GM19099 (cell line): ENCODE measurements around the gene SPO11.

ENCODE experiments used
- POLR2A ChIP-seq: IDR thresholded peaks from 3 replicates; pipeline ENCODE4 v1.6.1; 2011; ENCODE audit warnings: low read depth; ENCODE audit not compliant: insufficient read length; ENCODE audit errors: extremely low read depth

Gene SPO11

DNA sequence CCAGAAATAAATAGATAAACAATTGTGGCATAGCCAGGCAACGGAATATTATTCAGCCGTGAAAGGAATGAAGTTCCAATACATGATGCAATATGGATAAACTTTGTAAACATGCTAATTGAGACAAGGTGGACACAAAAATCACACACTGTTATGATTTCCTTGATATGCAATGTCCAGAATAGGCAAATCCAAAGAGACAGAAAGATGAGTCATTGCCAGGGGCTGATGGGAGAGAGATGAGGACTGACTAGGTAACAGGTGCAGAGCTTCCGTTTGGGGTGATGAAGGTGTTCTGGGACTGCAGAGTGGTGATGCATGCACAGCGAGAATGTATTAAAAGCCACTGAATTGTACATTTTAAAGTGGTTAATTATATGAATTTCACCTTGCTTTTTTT is 31.1 kb upstream of the SPO11 start:
- TF ChIP-seq POLR2A, result no peak

DNA sequence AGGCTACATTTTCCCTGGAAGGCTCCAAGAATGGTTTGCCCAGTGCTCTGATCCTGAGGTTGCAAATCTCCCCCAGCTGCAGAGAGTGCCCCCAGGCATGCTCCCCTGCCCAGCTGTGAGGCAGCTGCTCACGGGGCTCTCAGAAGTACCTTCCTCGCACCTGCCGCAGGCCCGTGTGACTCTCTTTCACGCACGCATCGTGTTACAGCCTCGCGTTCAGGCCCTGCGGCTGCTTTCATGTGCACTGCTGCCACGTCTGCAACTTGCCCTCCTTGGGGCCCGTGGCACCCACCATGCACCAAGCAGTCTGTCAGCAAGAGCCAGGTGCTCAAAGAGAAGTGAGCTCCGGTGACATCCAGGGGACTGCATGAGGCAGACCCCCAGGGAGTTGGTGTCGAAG is 28.6 kb upstream of the SPO11 start:
- TF ChIP-seq POLR2A, result no peak

DNA sequence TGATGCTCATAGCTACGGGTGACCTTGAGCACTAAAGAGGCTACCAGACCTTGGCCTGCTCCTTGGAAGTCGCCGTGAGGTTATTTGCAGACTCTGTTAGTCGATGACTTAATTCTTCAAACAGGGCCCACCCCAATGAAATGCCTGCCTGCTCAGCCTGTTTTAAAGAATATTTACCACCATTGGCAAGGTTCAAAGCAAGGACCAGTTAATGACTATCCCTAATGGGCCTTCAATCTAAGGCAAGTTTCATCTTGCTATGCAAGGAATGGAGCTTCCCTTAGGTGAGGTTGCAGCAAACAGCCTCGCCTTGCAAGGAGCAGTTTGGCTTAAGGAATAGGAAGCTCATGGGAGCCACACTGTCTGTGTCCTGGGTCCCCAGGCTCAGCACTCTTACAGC is 22.9 kb upstream of the SPO11 start:
- no peak for TF ChIP-seq POLR2A

DNA sequence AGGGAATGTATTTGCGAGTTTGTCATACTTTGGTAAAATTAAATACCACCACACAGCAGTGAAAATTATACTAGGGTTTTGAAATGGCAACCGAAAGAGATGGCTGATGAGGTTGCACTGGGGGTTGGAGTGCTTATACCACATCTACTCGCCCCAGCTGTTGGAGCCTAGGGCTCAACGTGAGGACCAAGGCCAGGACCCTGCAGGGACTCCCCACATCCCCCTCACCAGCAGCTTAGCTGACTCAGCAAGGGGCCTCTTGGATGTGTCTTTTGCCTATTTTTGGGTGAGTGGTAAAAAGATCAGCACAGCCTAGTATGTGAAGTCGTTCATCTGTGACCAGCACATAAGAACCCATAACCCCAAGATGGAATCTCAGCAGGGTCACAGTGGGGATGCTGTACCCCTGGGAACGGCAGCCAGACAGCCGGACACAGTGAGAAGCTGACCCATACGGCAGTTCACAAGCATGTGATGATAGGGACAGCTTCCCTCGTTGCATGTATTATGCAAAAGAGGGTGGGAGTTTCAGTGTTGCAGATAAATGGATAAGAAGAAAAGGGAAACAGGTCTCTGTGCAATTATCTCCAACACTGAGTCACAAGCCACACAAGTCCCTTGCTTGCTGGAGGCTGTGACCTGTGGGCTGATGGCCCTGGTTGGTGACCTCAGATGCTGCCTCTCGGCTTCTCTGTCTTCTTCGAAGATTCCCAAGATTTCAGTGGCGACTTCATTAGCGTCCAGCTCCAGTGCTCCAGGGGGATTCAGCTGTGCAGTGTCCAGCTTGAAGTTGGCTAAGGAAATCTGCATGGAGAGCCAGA is 20.9 kb upstream of the SPO11 start:
- TF ChIP-seq POLR2A, result no peak

DNA sequence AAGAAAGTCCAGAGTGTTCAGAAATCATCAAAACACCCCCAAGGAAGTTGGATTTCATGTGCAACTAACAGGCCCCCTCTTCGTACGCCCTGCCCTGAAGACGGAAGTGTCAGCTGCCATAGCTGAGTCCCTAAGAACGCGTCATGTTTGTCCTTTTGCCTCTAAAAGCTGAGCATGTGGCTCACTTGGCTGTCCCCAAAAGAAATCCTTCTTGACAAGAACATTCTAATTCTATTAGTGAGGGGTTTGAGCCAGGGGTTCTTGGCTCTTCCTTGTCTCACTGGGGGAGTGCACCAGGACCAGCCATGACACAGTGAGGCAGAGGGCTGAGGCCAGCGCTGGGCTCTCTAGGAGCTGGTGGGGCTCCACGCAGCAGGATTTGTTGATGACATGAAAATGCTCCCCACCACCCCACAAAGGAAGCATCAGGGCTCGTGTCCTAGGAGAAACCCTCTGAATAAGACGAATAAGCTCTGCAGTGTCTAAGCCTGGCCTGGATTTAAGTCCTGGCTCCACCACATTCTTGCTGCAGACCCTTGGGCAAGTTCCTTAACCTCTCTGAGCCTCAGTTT is 20.0 kb upstream of the SPO11 start:
- TF ChIP-seq POLR2A, result no peak

DNA sequence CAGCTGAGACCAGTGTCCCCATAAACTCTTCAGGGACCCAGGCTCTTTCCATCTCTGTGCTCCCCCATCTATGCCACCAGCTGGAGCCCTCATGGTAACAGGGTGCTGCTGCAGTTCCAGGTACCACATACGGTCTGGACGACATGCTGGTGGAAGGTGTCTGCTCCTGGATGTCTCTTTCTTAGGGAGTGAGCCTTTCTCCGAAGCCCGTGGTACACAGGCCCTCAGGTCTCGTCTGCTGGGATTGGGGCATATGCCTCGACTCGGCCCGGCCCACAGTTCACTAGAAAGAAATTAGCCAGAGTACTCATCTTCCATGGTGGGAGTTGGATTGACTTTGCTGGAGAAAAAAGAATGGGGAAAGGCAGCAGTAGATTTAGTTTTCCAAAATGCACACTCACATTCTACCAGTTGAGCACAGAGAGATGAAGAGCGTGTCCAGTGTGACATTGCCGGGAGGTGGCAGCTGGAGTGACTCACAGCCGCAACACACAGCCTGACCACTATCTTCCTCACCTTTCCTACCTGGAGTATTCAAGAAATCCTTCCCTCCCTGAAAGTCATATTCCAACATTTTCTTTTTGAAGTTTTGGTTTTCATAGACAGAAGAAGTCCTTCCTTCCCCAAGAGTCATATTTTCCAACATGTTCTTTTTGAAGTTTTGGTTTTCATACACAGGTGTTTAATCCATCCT is 18.6 kb upstream of the SPO11 start:
- no peak for TF ChIP-seq POLR2A

DNA sequence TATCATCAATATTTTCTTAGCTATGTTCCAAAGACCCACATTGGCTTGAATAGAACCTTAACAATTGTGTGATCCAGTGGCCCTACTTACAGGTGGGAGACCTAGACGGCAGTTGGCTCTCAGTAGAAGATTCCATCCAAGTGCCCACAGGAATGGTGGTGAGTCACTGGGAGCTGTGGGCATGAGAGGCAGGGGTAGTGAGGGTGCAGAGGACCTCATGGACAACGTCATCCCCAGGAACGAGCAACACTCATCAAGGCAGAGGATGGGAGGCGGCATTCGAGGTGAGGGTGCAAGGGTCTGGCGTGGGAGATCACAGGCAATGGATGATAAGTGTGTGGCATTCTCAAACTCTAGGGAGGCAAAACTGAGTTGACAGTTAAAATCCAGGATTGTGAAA is 17.5 kb upstream of the SPO11 start:
- TF ChIP-seq POLR2A, result no peak

DNA sequence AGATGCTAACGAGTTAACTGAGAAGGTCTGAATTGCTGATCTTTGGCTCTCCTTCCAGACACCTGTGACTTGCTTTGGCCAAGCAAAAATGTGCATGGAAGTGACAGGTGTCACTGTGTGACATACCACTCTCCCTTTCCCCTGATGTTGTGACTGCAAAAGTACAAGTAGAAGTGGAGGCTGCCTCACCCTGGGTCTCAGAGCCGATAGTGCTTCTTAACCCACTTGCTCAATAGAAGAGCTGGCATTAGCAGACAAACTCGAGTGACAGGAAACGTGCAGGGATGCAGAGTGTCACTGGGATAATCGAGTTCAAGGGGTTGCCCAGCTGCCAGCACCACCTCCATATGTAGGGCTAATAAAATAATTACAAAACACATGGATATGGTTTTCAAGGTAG is 16.4 kb upstream of the SPO11 start:
- TF ChIP-seq POLR2A, result no peak

DNA sequence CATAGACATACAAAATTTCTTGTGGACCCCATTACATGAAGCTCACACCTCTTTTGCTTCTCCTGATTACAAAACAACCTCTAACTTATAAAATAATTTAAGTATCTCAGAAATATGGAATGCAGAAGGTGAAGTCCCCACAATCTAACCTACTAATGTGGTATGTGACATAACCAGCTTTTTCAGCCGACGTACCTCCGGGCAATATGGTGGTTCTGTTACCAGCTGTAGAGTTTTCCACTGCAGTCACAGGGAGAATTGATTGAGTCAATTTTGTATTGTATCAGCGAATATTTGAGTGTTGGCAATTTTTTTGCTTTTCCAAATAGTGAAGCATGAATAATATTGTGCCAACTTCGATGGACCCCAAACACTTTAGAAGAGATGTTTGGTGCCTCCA is 15.7 kb upstream of the SPO11 start:
- TF ChIP-seq POLR2A, result no peak

DNA sequence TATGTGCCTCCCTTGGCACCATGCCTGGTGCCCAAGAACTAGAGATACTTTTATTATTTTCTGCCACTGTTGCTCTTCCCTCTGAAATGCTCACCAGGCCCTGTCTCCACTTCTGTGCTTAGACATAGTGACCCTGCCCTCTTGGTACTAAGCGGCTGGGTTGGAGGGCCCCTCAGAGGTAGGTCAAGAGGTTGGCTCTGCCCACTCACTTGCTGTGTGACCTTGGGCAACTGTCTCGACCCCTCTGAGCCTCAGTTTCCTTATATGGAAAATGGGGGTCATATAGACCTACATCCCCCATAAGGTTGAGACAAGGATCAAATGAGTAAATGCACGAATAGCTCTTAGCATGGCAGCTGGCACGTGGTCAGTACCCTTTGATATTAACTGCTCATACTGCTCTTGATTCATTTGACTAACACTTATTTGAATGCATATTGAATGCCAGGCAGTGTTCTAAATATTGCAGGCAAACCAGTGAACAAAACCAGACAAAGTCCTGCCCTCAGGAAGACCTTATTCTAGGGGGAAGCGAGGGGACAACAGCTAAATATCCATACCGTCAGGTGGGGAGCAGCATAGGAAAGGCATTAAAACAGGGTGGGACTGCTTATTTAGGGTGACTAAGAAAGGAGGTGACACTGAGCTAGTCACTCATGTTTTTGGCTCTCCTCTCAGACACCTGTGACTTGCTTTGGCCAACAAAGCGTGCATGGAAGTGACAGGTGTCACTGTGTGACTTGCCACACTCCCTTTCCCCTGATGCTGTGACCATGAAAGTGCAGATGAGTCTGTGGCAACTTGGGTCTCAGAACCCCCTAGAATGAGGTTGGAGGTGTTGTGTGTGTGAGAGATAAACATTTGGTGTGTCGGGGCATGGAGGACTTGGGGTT is 14.3 kb upstream of the SPO11 start:
- TF ChIP-seq POLR2A, result no peak

DNA sequence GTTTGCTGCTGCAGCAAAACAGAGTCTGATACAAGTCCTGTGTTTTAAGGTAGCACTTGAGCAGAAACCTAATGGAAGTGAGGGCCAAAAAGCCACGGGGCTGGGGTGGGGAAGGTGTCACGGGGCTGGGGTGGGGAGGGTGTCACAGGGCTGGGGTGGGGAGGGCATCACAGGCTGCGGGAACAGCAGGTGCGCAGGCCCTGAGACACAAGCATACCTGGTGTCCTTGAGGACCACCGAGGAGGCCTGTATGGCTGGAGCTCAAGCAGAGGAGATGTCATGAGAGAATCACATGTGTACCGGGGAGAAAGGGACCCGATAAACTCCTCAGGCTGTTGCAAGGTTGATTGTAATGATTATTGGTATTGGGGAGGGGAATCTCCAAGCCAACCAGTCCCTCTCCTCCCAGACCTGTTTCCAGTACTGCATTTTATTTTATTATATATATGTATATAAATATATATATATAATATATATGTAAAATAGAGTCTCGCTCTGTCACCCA is 13.6 kb upstream of the SPO11 start:
- TF ChIP-seq POLR2A, result no peak

DNA sequence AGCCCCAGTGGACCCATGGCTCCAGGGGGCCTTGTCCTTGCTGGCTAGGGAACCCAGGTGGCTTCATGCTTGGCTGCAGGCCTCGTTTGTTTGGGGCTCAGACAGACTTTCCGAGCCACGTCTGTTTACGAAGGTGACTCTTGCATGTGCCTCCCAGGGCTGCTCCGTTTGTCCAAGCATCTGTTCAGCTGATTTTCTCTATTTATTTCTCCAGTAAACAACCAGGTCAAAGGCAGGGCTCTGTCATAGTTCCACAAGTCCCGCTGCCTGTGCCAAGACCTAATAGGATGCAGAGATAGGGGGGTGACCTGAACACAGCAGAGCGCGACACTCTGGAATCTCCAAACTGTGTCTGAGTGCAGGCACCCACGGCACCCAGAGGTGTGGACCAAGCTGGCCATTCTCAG is 12.8 kb upstream of the SPO11 start:
- no peak for TF ChIP-seq POLR2A

DNA sequence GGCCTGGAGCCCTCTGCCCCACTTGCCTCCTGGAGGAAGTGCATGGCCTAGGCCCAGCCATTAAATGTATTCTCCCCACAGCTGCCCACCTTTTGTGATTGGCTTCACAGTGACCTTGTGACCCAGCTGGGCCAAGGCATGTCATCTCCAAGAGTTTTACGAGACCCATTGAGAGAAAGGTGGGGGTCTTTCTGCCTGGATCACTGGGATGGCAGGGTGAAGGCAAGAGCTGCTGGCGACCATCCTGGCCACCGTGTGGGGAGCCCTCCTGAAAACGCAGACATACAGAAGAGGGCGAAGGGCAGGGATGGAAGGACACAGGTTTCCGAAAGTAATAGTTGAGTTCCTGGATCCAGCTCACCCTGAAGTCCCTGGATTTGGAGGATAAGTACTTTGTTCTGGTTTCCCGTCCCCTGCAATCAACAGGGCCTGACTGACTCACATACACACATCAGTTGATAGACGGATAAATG is 12.3 kb upstream of the SPO11 start:
- no peak for TF ChIP-seq POLR2A

DNA sequence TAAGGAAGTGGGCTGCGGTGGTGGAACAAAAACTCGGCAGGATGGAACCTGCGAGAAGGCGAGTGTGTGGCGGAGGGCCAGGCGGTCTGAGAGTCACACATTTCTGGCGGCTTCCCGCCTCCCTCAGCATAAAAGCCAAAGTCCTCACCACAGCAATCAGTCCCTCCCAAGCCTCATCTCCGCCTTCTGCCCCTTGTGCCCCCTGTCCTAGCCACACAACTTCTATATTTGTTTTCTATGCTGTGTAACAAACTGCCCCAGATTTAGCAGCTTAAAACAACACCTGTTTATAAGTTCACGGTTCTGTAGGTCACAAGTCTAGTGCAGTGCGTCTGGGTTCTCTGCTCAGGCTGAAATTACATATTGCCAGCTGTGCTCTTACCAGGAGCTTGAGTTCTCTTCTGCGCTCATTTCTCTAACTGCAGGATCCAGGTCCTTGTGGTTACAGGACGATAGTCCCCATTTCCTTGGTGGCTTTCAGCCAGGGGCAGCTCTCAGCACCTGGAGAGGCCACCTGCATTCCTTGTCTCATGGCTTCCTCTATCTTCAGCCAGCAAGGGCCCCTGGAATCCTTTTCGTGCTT is 11.7 kb upstream of the SPO11 start:
- TF ChIP-seq POLR2A, result no peak
